Measurements from ENCODE around the gene LITAFD.

DNA sequence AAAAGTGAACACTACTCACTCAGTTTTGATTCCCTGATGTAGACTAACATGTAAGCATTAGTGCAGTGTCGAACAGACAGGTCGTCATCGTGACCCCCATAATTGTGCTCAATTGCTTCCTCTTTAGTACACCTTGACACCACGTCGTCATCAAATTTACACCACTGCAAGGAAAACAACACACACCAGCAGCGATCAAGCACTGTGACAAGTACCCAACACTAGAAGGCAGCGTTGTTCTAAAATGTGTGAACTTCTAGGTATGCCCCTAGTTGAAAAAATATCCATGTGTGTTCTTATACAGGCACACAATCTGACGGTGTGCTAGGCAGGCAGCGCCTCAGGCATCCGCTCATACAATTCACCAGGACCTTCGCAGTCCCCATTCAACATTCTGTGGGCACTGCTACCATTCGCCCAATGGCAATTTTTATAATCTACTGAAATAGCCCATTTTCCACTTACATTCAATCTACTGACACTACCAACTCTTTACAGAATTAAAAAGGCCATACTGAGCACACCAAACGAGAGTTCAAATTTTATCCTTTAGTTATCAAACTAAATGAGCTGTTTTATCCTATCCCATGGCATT lies 23.1 kb downstream of the LITAFD start:
- TF ChIP-seq, protein P1, sequence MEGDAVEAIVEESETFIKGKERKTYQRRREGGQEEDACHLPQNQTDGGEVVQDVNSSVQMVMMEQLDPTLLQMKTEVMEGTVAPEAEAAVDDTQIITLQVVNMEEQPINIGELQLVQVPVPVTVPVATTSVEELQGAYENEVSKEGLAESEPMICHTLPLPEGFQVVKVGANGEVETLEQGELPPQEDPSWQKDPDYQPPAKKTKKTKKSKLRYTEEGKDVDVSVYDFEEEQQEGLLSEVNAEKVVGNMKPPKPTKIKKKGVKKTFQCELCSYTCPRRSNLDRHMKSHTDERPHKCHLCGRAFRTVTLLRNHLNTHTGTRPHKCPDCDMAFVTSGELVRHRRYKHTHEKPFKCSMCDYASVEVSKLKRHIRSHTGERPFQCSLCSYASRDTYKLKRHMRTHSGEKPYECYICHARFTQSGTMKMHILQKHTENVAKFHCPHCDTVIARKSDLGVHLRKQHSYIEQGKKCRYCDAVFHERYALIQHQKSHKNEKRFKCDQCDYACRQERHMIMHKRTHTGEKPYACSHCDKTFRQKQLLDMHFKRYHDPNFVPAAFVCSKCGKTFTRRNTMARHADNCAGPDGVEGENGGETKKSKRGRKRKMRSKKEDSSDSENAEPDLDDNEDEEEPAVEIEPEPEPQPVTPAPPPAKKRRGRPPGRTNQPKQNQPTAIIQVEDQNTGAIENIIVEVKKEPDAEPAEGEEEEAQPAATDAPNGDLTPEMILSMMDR (IDR thresholded peaks at IDR 0.05; ENCODE audit: insufficient read depth, low read depth, low read length), result peak; percentile 44
- TF ChIP-seq EZH2 (IDR thresholded peaks at IDR 0.05; ENCODE audit: insufficient read depth, low read length), result no peak

Data from astrocyte (in vitro differentiated cells and primary cell).